GM19239 (cell line): Measurements from ENCODE around the gene APOBEC4.
A peak's percentile ranks its signal among the peaks of the same experiment; 100 is the strongest.

Experiments
- DNase-seq: peaks from one replicate; pipeline ENCODE4 v3.0.0; 2011; ENCODE audit warnings: low spot score; ENCODE audit not compliant: insufficient read length
- FAIRE-seq: peaks from 2 replicates; lab custom pipeline; 2011; peaks lifted over from hg19 to GRCh38; lab: Jason Lieb, UNC

The APOBEC4 gene

DNA sequence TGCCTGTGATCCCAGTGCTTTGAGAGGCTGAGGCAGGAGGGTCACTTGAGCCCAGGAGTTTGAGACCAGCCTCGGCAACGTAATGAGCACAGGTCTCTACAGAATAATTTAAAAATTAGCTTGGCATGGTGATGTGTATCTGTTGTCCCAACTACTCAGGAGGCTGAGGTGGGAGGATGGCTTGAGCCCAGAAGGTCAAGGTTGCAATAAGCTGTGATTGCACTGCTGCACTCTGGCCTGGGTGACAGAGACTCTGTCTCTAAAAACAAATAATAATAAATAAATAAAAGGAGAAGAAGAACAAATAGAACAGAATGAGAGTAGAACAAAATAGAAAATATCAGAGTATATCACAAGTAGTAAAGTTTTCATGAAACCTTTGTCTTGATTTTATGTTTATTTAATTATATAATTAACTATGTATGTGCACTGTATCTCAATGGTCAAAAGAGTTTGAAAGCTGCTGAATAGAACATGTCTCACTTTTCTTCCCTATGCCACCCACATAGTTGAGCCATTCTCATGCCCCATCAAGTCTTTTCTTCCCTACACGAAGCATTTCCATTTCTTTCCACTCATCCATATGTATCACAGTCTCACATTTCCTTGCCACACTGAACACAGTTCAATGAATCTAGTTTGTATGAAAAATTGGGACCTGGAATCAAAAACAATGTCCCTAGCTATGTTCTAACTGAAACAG, 22.9 kb upstream of the APOBEC4 start:
- DNase-seq (no peak), FAIRE-seq (no peak)

DNA sequence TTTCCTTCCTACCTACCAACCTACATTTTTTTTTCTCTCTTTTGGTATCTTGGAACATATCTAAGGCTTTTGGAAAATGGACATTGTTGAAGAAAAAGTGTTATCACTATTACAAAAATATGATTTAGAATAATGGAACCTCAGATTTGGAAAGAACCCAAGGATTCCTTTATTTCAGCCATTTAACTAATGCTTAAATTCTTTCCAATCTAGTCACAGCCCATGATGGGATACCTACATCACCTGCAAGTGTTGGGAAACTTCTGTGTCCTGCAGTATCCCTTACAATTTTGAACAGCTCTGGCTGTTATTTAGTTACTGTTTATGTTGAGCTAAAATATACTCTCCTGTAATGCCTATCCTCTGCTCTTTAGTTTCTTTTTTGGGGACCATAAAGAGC, 22.3 kb upstream of the APOBEC4 start:
- FAIRE-seq (no peak), DNase-seq (no peak)

DNA sequence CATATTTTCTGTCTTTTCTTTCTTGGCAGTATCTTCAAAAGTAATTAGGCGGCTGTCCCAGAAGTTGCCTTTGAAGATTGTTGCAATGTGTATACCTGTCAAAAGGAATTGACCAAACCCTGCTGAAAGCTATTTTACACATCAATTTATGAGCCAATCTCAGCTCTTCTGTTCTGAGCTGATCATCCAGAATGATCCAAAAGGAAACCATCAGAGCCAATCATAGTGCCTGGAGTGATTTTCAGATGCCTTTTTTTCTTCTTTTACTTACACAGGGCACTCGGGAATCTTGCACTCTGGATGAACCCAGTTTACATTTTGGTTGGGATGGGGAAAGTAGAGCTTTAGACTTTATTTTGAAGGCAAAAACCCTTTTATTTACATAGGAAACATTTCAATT, 21.8 kb upstream of the APOBEC4 start:
- no peak for DNase-seq
- no peak for FAIRE-seq

DNA sequence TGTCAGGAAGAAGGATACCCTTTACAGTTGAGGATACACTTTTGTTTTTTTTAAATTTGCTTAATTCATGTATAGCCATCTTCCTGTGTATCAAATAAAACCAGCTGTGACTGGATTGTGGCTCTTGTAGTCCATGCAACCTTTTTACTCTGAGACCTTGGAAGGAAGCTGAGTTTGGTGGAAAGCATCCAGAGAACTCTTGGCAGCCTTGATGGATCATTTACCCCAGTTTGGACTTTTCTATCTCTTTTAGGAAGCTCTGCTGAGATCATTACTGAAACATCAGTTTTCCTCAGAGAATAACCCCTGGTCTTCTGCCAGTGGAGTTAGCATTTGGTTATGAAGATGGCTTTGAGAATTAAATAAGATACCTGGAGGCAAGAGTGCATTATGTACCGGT, 21.2 kb upstream of the APOBEC4 start:
- DNase-seq (no peak), FAIRE-seq (no peak)

DNA sequence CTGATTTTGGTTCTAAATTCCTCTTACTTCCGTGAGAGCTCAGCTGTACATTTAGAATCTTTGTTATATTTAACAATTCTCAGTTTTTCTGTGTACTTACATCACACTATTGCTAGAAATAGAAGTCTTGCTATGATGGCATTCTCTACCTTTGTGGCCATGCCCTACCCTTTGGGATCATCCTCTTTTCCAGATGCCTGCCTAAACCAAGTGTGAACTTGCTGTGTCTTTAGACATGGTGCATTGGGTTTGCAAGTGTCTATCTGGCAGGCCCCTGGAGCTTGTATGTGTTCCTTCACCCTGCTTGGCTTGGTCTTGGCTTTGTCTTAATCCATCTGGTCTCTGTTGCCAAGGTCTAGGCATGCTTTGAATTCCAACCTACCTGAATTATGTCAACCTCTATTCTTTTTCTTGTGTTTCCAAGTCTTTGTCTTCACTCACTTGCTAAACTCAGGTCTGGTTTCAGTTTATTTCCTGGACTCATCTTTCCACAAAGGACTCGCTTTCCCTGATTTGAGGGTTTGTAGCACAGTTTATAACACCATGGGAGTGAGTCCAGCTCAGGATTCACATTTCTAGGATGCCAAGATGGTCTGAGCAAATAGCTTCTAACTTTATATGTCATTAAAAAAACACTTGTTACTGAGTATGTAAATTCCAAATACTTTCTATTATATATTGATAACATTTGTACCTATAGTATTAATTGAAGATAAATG, 20.6 kb upstream of the APOBEC4 start:
- no peak for FAIRE-seq
- no peak for DNase-seq

DNA sequence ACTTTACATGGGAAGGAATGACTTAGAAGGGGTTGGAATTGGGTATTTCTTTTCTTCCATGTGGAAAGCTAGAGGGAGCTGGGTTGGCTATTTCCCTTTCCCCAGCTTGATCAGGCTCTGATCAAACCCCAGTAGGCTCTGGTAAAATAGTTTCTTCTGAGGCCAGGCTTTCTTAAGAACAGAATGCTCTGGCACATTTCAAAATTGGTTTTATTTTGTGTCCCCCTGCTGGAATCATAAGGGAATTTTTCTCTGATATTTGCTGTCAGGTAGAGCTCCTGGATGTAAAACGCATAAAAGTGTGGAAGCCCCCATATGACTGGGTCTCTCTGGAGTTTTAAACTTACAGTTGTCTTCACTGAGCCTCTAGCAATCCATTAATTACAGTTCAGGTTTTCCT, 17.1 kb upstream of the APOBEC4 start:
- DNase-seq (no peak), FAIRE-seq (no peak)

DNA sequence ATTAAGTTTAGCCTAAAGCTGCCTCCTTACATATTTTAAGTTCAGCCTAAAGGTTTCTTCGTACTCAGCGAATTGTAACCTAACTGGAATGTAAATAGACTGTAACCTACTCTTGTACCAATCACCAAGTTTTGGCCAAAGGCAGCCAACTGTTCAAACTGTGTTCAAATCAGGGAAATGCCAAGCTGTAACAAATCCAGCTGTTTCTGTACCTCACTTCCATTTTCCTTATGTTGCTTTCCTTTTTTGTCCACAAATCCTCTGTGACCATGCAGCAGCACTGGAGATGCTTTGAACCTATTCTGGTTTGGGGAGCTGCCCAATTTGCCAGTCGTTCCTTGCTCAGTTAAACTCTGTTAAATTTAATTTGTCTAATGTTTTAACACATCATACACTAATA, 3.2 kb upstream of the APOBEC4 start:
- FAIRE-seq = no peak
- DNase-seq = no peak

DNA sequence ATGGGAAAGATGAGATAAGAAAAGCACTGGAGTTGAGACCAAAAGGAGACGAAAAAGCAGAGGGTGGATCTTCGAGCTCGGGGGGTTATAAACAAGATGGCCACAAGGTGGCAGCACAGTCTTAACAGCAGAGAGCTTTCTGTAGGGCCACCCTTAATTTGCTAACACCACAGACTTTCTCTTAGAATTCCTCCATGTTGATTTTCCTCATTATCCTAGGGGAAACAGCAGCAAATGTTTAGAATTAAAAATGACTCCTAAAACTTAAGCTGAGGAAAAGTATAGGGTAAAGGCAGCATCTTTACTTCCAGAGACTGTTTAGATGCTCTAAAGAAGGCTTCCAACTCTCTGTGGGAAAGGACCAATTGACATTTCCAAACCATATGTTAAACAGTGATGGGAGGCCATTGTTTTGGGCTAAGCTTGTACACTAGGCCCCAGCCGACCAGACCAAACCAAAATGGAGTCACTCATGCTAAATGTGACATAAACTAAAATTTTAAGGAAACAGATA, 2.5 kb upstream of the APOBEC4 start:
- DNase-seq (peak; percentile 44), FAIRE-seq (peak; percentile 79)

DNA sequence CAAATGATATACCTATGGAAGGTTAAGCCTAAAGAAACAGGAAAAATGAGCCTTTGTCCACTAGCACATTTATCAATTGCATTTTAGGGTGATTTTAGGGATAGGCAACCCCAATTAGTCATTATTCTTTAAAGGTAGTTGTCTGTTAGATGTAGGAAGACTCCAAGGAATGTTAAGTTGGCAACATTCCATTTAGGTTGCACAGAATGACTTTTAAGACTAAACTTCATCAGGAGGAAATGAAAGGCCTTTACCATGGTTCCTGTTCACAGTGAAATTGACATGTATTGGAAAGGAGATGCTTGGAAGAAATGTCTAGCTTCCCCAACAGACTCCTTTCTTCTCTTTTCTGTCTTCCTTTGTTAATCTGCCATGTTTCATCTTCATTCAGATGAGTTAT, 1.6 kb upstream of the APOBEC4 start:
- DNase-seq (no peak), FAIRE-seq (peak; percentile 28)

DNA sequence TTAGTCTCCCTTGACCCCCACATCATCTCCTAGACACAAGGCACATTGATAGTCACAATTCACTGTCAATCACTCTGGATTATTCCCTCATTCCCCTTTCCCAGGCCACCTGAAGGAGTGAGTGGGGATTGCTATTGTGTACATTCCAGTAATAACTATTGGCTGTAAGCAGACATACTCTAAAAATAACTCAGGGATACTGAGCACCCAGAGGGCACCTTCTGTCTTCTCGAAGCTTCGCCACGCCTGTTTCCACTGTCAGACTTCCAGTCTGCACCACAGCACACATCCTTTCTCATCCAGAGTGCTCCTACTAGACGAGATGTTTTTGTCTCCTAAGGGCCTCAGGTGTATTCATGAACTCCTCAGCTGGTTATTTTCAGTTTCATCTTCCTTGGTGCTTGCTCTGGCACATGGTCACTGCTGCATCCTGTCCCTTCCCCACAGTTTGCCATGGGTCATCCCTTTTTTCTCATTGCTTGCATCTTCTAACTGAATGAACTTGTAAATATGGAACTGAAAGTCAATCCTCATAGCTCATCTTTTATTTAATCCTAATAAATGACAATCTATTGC, 848 bp upstream of the APOBEC4 start:
- no peak for DNase-seq
- FAIRE-seq = peak; percentile 33

DNA sequence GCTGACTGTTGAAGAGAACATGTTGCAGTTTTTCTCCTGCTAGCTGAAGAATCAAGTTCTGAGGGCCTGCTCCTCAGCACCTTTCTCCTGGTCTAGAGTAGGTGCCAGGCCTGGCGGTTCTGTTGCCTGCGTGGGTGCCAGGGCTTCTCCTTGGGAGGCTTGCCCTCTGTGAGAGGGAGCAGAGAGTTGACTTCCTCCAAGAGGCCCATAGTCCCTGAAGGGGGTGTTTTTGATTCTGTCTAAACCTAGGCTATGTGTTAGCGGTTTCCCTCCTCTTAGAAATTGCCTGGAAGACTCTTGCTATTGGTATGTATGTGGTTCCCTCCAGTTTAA, 312 bp upstream of the APOBEC4 start:
- no peak for FAIRE-seq
- DNase-seq = no peak

DNA sequence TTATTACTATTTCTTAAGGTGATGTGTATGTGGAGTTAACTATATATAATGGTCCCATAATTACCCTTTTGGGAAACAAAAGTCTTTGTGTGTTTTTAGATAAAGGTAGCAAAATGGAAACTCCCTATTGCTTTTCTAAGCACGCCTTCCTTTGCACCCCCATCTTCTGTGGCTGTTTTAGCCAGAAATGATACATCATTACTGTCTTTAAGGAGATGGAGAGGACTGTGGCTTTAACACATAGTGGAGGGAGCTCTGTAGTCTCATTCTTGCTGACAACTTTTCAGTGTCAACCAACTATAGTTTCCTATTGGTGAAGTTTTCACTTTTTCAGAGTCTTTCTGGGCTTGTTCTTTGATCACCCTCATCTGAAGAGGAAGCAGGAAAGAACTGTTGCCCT, 1.0 kb downstream of the APOBEC4 start:
- no peak for FAIRE-seq
- no peak for DNase-seq

DNA sequence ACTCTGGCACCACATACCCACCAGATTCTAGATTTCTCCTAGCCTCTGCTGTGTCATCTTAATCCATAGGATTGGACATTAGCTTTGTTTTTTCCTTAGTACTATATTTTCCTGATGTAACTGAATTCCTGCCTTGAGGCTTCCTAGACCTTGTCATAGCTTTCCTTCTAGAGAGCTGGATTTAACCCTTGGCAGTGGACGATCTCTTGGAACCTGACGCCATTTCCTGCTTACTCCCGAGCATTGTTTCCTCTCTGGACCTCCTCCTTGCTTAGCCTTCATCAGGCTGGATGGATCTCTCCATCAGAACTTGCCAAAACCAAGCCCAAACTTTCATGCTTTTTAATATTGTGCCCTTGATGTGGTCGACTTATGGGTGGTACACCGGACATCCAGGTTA, 1.5 kb downstream of the APOBEC4 start:
- no peak for FAIRE-seq
- DNase-seq = no peak

DNA sequence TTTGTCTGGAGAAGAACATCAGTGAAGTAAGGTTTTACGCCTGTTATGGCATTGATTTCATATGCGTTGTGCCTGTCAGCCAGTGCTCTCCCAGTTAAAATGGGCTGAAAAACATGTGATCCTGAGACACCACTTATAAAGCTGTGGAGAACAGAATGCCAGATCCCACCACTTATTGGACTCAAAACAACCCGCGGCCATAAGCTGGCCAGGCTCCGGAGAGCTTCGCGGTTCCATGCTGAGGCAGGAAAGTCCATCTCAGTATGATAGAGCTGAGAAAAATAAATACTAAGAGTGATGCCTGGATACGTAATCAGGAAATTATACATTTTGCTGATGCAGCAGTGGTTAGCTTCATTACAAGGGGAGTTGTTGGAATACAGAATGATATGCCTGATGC, 5.1 kb downstream of the APOBEC4 start:
- FAIRE-seq = no peak

DNA sequence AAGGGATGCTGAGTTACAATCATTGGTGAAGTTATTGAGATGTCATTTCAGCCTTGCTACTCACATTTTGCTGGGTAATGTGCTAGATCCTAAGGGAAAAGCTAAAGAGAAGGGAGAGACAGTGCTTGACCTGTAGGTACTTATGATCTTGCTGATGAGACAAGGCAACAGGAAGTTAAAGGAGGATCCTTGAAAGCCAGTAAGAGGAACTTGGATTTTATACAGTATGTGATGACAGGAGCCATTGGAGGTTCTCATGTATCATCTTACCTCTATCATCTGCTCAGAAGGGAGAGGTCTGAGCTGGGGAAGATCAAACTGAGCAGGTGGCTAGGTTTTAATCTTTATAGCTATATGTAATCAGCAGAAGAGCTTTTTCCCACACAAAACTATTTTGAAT, 6.3 kb downstream of the APOBEC4 start:
- FAIRE-seq = no peak

More for the DNA sequence above, 5.1 kb downstream of the APOBEC4 start:
- no peak for DNase-seq

DNA sequence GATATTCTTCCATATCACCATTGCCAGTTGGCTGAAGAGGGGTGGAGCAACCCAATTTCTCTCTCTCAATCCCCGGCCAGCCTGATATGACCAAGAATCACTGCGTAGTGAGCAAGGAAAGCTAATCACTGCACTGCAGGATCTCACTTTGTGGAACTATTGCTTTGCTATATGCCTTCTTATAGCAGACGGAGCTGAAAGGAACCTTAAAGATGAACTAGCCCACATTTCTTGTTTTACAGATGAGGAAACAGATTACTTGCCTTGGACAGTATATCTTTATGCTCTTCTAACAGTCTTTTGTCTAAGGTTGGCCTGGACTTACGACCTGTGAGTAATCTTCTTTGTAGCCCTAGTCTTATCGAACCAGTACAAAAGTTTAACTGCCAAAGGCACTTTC, 7.6 kb downstream of the APOBEC4 start:
- FAIRE-seq = no peak

More for the DNA sequence above, 6.3 kb downstream of the APOBEC4 start:
- DNase-seq = no peak

DNA sequence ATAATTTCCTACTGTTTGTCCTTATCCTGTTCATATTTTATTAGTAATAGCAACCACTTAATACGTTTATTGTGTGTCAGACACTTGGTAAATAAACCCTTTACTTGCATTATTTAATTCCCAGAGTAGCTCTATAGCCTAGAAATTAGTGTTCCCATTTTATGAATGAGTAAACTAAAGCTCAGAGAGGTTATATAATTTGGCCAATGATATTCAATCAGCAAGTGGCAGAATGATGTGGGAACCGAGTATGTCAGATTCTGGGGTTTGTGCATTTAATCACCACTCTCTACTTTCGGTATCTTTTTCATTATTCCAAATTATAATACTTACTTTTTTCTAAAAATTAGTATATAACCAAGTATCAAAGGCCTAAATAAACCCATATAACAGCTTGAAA, 10.9 kb downstream of the APOBEC4 start:
- no peak for DNase-seq
- no peak for FAIRE-seq

More for the DNA sequence above, 7.6 kb downstream of the APOBEC4 start:
- DNase-seq = no peak

DNA sequence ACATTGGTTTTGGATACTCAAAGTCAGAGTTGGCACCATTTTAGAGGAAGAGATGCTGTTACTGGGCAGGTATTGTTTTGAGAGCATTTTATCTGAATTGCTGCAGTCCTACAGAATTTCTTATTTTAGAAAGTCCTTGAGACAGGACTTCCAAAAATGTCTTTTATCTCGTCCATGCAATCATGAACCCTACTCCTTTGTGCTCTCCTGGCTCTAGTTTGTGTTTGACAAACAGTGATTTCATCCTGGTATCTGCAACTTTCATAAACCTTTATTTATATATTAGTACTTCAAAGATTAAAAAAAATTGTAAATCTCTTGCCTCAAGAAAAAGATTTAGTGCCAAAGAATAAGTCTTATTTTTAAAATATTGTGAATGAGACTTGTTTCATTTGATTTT, 12.9 kb downstream of the APOBEC4 start:
- no peak for FAIRE-seq
- no peak for DNase-seq

DNA sequence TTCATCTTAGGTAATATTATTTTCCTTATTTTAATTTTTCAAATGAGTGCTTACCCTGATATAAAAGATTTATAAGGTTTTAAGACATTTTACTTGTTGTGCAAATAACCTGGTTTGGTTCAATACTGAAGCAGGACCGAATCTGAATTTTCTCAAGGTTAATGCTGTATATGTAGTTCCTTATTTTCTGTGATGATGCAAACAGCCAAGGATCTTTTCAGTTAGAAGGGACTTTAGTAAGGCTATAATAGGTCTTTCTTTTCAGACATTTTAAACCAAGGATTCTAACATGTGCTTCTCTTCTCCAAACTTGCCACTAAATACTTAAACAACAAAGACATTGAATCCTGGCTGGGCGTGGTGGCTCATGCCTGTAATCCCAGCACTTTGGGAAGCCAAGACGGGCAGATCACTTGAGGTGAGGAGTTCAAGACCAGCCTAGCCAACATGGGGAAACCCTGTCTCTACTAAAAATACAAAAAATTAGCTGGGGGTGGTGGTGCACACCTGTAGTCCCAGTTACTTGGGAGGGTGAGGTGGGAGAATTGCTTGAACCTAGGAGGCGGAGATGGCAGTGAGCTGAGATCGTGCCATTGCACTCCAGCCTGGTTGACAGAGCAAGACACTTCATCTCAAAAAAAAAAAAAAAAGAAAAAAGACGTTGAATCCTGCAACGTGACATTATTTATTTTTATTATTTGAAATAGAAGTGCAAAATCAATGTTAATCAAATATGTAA, 14.3 kb downstream of the APOBEC4 start:
- DNase-seq (no peak), FAIRE-seq (no peak)

DNA sequence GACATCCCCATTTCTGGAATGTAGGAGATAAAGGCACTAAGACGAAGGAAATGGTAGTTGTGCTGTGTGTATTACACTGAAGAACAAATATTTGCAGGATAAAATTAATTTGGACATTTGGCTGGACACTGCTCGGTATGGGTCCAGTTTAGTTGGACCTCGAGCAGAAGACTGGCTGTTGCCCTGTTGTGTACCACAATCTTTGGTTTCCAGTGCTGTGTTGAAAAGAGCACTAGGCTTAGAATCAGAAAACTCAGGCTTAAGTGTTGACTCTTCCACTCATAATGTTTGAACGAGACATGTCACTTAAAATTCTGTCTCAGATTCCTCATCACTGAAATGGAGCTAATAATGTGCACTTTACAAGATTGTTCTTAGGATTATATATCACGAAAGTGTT, 16.3 kb downstream of the APOBEC4 start:
- DNase-seq (no peak), FAIRE-seq (no peak)

DNA sequence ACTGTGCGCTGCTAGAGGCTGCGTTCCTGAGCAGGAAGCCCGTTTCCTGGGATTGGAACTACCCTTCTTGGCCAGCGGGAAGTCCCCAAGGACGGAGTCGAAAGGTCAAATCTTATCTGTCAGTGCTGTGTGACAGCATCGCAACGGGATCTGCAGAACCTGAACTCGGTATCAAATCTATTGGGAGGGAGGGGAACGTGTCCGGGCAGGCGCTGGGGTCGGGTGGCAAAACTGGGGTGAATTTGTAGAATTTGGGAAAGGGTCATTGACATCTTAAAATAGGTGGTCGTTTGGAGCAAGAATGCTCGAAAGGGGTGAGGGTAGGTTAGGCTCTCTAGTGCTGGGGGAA, 16.8 kb downstream of the APOBEC4 start:
- FAIRE-seq (no peak), DNase-seq (no peak)
